ENCODE data around the gene POR. TPM values are rescaled to one million over a fixed set of nuclear protein-coding genes. Genes with fewer than 3 reads are reported as not detected.

Gene POR
- total and polyA plus RNA-seq, 2 of the 13 experiments (the other 11 are each of a cell fraction or from before 2014, with no cell fraction given) = 145 to 266 TPM

- no peak for DNase-seq (ENCODE audit: low spot score)
- Histone ChIP-seq H2AFZ (ENCODE audit: low read length) (no peak overlapping the region), H3K36me3 (replicated peaks in 1 of 2; ENCODE audit: control insufficient read depth in 1 of 2, insufficient read depth in 2 of 2, low read length in 2 of 2) (peaks cover 4 to 32% of the 10 kb centered on the region in 2 experiments; a peak in 4 of 5 replicates), H3K9me3 (ENCODE audit: low read length) (no peaks in the 10 kb centered on the region), H3K9ac (ENCODE audit: insufficient read depth, low read depth, low read length) (no peak overlapping the region), H3K4me1 (ENCODE audit: insufficient read depth, low read length) (no peaks in the 10 kb centered on the region), H3K27ac (ENCODE audit: extremely low read length, insufficient read depth, low read length) (no peak overlapping the region), H3K4me2 (ENCODE audit: low read depth, low read length) (no peak overlapping the region), H3K27me3 (ENCODE audit: control insufficient read depth in 1 of 2, insufficient read depth in 2 of 2, low read length in 2 of 2) (no peaks in the 10 kb centered on the region), H4K20me1 (ENCODE audit: insufficient read depth, low read length) (no peaks in the 10 kb centered on the region), H3K79me2 (ENCODE audit: insufficient read depth, low read length) (no peaks in the 10 kb centered on the region), H3K4me3 (replicated peaks in 1 of 3; ENCODE audit: insufficient read depth in 1 of 3, low read depth in 2 of 3, low read length in 3 of 3) (no peak overlapping the region)
- POLR2A ChIA-PET = no interaction called here
- TF ChIP-seq CHCHD3 (CRISPR knock-in tag; IDR thresholded peaks at IDR 0.05) (no peak), ETV5 (CRISPR knock-in tag; IDR thresholded peaks at IDR 0.05; ENCODE audit: borderline replicate concordance) (no peak), ZNF329 (CRISPR knock-in tag; IDR thresholded peaks at IDR 0.05; ENCODE audit: low read depth) (no peak), ZNF512B (CRISPR knock-in tag; IDR thresholded peaks at IDR 0.05; ENCODE audit: borderline replicate concordance) (no peak), ZNF30 (CRISPR knock-in tag; IDR thresholded peaks at IDR 0.05) (no peak), ZNF740 (CRISPR knock-in tag; IDR thresholded peaks at IDR 0.05) (no peak), SCMH1 (CRISPR knock-in tag; IDR thresholded peaks at IDR 0.05; ENCODE audit: borderline replicate concordance) (no peak), ZHX2 (IDR thresholded peaks at IDR 0.05; ENCODE audit: low read depth) (no peak), ZHX2 (CRISPR knock-in tag; IDR thresholded peaks at IDR 0.05; ENCODE audit: borderline replicate concordance) (no peak), NR2F1 (CRISPR knock-in tag; IDR thresholded peaks at IDR 0.05) (no peak), THRA (CRISPR knock-in tag; IDR thresholded peaks at IDR 0.05; ENCODE audit: borderline replicate concordance) (no peak)
- CTCF ChIA-PET (ENCODE audit: low intra/inter-chr PET ratio, low total read pairs) = no interaction called here
- no peak for FAIRE-seq
- 93% methylated on average over 6 of the region's 6 CpGs for WGBS (ENCODE audit: low lambda C conversion rate)
- no peak for ATAC-seq
- intact Hi-C loops (cut with micrococcal nuclease; ENCODE audit: unreplicated experiment) (no loop called here), in situ Hi-C loops (cut with HindIII; ENCODE audit: extremely low pct_ligation_motif_present, low pct_unique_long_range_greater_than_20kb) (no loop called here)
- BruUV-seq (replicated peaks) = no TSS peak
Measured at GRCh38 chr7:76002139-76002538, 87.2 kb downstream of the POR start.
